ENCODE measurements around the gene TENM3. TPM values are rescaled to one million over a fixed set of nuclear protein-coding genes. Genes with fewer than 3 reads are reported as not detected.

Gene TENM3
- total and polyA plus RNA-seq, 2 donors = 2.8 to 26.6 TPM

GRCh38 chr4:182749667-182750167 is 506.5 kb downstream of the TENM3 start:
- WGBS = 91% methylated on average over 1 of the region's 1 CpG
- Histone ChIP-seq H3K27ac (ENCODE audit: low read depth) (no peak overlapping the region), H3K4me1 (ENCODE audit: insufficient read depth) (no peaks in the 10 kb centered on the region), H3K4me3 (ENCODE audit: low read depth, low read length) (no peak overlapping the region), H3K36me3 (ENCODE audit: insufficient read depth) (no peaks in the 10 kb centered on the region)
- no peak for DNase-seq (ENCODE audit: extremely low spot score)

GRCh38 chr4:182752158-182752910 is 509.1 kb downstream of the TENM3 start:
- no peak overlapping the region for H3K27ac ChIP-seq (ENCODE audit: low read depth)
- no peak for DNase-seq (ENCODE audit: extremely low spot score)

GRCh38 chr4:182754895-182755294 is 511.7 kb downstream of the TENM3 start:
- H3K4me1 ChIP-seq (ENCODE audit: insufficient read depth) = no peaks in the 10 kb centered on the region
- H3K27ac ChIP-seq (ENCODE audit: low read depth) = no peak overlapping the region
- H3K36me3 ChIP-seq (ENCODE audit: insufficient read depth) = no peaks in the 10 kb centered on the region
- DNase-seq (ENCODE audit: extremely low spot score) = no peak
- H3K4me3 ChIP-seq (ENCODE audit: low read depth, low read length) = no peak overlapping the region
- 94% methylated on average over 5 of the region's 5 CpGs for WGBS

More at GRCh38 chr4:182752158-182752910, 509.1 kb downstream of the TENM3 start:
- 82% methylated on average over 2 of the region's 2 CpGs for WGBS
- Histone ChIP-seq H3K4me3 (ENCODE audit: low read depth, low read length) (no peak overlapping the region), H3K36me3 (ENCODE audit: insufficient read depth) (no peaks in the 10 kb centered on the region), H3K4me1 (ENCODE audit: insufficient read depth) (no peaks in the 10 kb centered on the region)

- no peaks in the 10 kb centered on the region for H3K36me3 ChIP-seq (ENCODE audit: insufficient read depth)
- no peak overlapping the region for H3K4me3 ChIP-seq (ENCODE audit: low read depth, low read length)
- H3K27ac ChIP-seq (ENCODE audit: low read depth) = no peak overlapping the region
- no peak for DNase-seq (ENCODE audit: extremely low spot score)
- 92% methylated on average over 6 of the region's 6 CpGs for WGBS
- no peaks in the 10 kb centered on the region for H3K4me1 ChIP-seq (ENCODE audit: insufficient read depth)
These were observed 513.0 kb downstream of the TENM3 start for GRCh38 chr4:182756161-182756690.

GRCh38 chr4:182758273-182758672 is 515.1 kb downstream of the TENM3 start:
- no peak for DNase-seq (ENCODE audit: extremely low spot score)
- H3K4me3 ChIP-seq (ENCODE audit: low read depth, low read length) = no peak overlapping the region
- H3K27ac ChIP-seq (ENCODE audit: low read depth) = no peak overlapping the region
- 84% methylated on average over 12 of the region's 12 CpGs for WGBS
- H3K4me1 ChIP-seq (ENCODE audit: insufficient read depth) = no peaks in the 10 kb centered on the region
- H3K36me3 ChIP-seq (ENCODE audit: insufficient read depth) = no peaks in the 10 kb centered on the region

- no peak overlapping the region for H3K4me3 ChIP-seq (ENCODE audit: low read depth, low read length)
- DNase-seq (ENCODE audit: extremely low spot score) = no peak
- 93% methylated on average over 6 of the region's 6 CpGs for WGBS
These were observed 517.4 kb downstream of the TENM3 start for GRCh38 chr4:182760551-182761043.

GRCh38 chr4:182764137-182764536 is 520.9 kb downstream of the TENM3 start:
- H3K4me1 ChIP-seq (ENCODE audit: insufficient read depth) = no peaks in the 10 kb centered on the region
- WGBS = 66% methylated on average over 4 of the region's 4 CpGs
- DNase-seq (ENCODE audit: extremely low spot score) = no peak
- H3K27ac ChIP-seq (ENCODE audit: low read depth) = no peak overlapping the region
- no peak overlapping the region for H3K4me3 ChIP-seq (ENCODE audit: low read depth, low read length)
- H3K36me3 ChIP-seq (ENCODE audit: insufficient read depth) = no peaks in the 10 kb centered on the region

More at GRCh38 chr4:182760551-182761043, 517.4 kb downstream of the TENM3 start:
- no peaks in the 10 kb centered on the region for H3K4me1 ChIP-seq (ENCODE audit: insufficient read depth)
- H3K27ac ChIP-seq (ENCODE audit: low read depth) = no peak overlapping the region
- no peaks in the 10 kb centered on the region for H3K36me3 ChIP-seq (ENCODE audit: insufficient read depth)

GRCh38 chr4:182764642-182765041 is 521.4 kb downstream of the TENM3 start:
- Histone ChIP-seq H3K36me3 (ENCODE audit: insufficient read depth) (no peaks in the 10 kb centered on the region), H3K4me1 (ENCODE audit: insufficient read depth) (no peaks in the 10 kb centered on the region), H3K4me3 (ENCODE audit: low read depth, low read length) (no peak overlapping the region), H3K27ac (ENCODE audit: low read depth) (no peak overlapping the region)
- DNase-seq (ENCODE audit: extremely low spot score) = no peak
- WGBS = 93% methylated on average over 8 of the region's 8 CpGs

- Histone ChIP-seq H3K36me3 (ENCODE audit: insufficient read depth) (no peaks in the 10 kb centered on the region), H3K27ac (ENCODE audit: low read depth) (no peak overlapping the region), H3K4me1 (ENCODE audit: insufficient read depth) (no peaks in the 10 kb centered on the region), H3K4me3 (ENCODE audit: low read depth, low read length) (no peak overlapping the region)
- WGBS = 63% methylated on average over 7 of the region's 7 CpGs
- DNase-seq (ENCODE audit: extremely low spot score) = no peak
These were observed 523.0 kb downstream of the TENM3 start for GRCh38 chr4:182765987-182766856.

GRCh38 chr4:182766857-182767250 is 523.7 kb downstream of the TENM3 start:
- Histone ChIP-seq H3K27ac (ENCODE audit: low read depth) (no peak overlapping the region), H3K4me3 (ENCODE audit: low read depth, low read length) (no peak overlapping the region), H3K36me3 (ENCODE audit: insufficient read depth) (no peaks in the 10 kb centered on the region), H3K4me1 (ENCODE audit: insufficient read depth) (no peaks in the 10 kb centered on the region)
- WGBS = 98% methylated on average over 5 of the region's 5 CpGs
- no peak for DNase-seq (ENCODE audit: extremely low spot score)

GRCh38 chr4:182768838-182769237 is 525.6 kb downstream of the TENM3 start:
- 81% methylated on average over 4 of the region's 4 CpGs for WGBS

GRCh38 chr4:182770259-182770995 is 527.2 kb downstream of the TENM3 start:
- WGBS = 86% methylated on average over 14 of the region's 14 CpGs
- no peaks in the 10 kb centered on the region for H3K36me3 ChIP-seq (ENCODE audit: insufficient read depth)

More at GRCh38 chr4:182768838-182769237, 525.6 kb downstream of the TENM3 start:
- no peaks in the 10 kb centered on the region for H3K36me3 ChIP-seq (ENCODE audit: insufficient read depth)
- H3K4me1 ChIP-seq (ENCODE audit: insufficient read depth) = no peaks in the 10 kb centered on the region
- H3K27ac ChIP-seq (ENCODE audit: low read depth) = no peak overlapping the region
- no peak for DNase-seq (ENCODE audit: extremely low spot score)
- no peak overlapping the region for H3K4me3 ChIP-seq (ENCODE audit: low read depth, low read length)

GRCh38 chr4:182770996-182771514 is 527.9 kb downstream of the TENM3 start:
- Histone ChIP-seq H3K4me3 (ENCODE audit: low read depth, low read length) (no peak overlapping the region), H3K36me3 (ENCODE audit: insufficient read depth) (no peaks in the 10 kb centered on the region), H3K27ac (ENCODE audit: low read depth) (no peak overlapping the region), H3K4me1 (ENCODE audit: insufficient read depth) (no peaks in the 10 kb centered on the region)
- DNase-seq (ENCODE audit: extremely low spot score) = no peak
- 63% methylated on average over 5 of the region's 5 CpGs for WGBS

More at GRCh38 chr4:182770259-182770995, 527.2 kb downstream of the TENM3 start:
- DNase-seq (ENCODE audit: extremely low spot score) = no peak
- Histone ChIP-seq H3K4me1 (ENCODE audit: insufficient read depth) (no peaks in the 10 kb centered on the region), H3K27ac (ENCODE audit: low read depth) (no peak overlapping the region), H3K4me3 (ENCODE audit: low read depth, low read length) (no peak overlapping the region)

All from urinary bladder (tissue), 4 donors.